H9 (cell line): ENCODE results near the gene WDR33. TPM values are rescaled to one million over a fixed set of nuclear protein-coding genes. Genes with fewer than 3 reads are reported as not detected.

Experiments
- DNase-seq: peaks from one replicate; pipeline ENCODE4 v3.0.0-alpha.2; 2017
- H2AFZ ChIP-seq: one replicate; pipeline ENCODE4 v1.6.1; 2013; ENCODE audit warnings: mild to moderate bottlenecking, low read length, control low read depth, moderate library complexity
- H2AK5ac ChIP-seq: 2 replicates; pipeline ENCODE4 v1.6.1; 2013; ENCODE audit warnings: low read length, control low read depth, mixed read lengths; ENCODE audit not compliant: insufficient read length
- H2BK120ac ChIP-seq: one replicate; pipeline ENCODE4 v1.6.1; 2013; ENCODE audit warnings: low read depth, mild to moderate bottlenecking, low read length, control low read depth, inconsistent platforms; ENCODE audit not compliant: poor library complexity, severe bottlenecking
- H2BK12ac ChIP-seq: 2 replicates; pipeline ENCODE4 v1.6.1; 2013; ENCODE audit warnings: low read length, control low read depth, mixed read lengths, low read depth; ENCODE audit not compliant: insufficient read length
- H2BK15ac ChIP-seq: 2 replicates; pipeline ENCODE4 v1.6.1; 2013; ENCODE audit warnings: low read depth, low read length, control low read depth
- H2BK20ac ChIP-seq: one replicate; pipeline ENCODE4 v1.6.1; 2013; ENCODE audit warnings: low read depth, mild to moderate bottlenecking, low read length, control low read depth, inconsistent platforms; ENCODE audit not compliant: poor library complexity, severe bottlenecking
- H2BK5ac ChIP-seq: 2 replicates; pipeline ENCODE4 v1.6.1; 2013; ENCODE audit warnings: low read length, control low read depth, mixed read lengths; ENCODE audit not compliant: insufficient read length
- H3K14ac ChIP-seq: 2 replicates; pipeline ENCODE4 v1.6.1; 2013; ENCODE audit warnings: low read length, control low read depth; ENCODE audit not compliant: insufficient read depth
- H3K18ac ChIP-seq: 2 replicates; pipeline ENCODE4 v1.6.1; 2013; ENCODE audit warnings: low read depth, mild to moderate bottlenecking, mixed read lengths, low read length, control low read depth; ENCODE audit not compliant: insufficient read length
- H3K23ac ChIP-seq: 2 replicates; pipeline ENCODE4 v1.6.1; 2013; ENCODE audit warnings: low read length, control low read depth, mixed read lengths, low read depth; ENCODE audit not compliant: insufficient read length
- H3K23me2 ChIP-seq: 2 replicates; pipeline ENCODE4 v1.6.1; 2013; ENCODE audit warnings: low read depth, mild to moderate bottlenecking, mixed read lengths, low read length, control low read depth; ENCODE audit not compliant: insufficient read length, poor library complexity, severe bottlenecking
- H3K27ac ChIP-seq: 2 replicates; pipeline ENCODE4 v1.5.1; 2013; ENCODE audit warnings: low read length, control low read depth, mixed read lengths, low read depth; ENCODE audit not compliant: insufficient read length
- H3K27me3 ChIP-seq: 2 replicates; pipeline ENCODE4 v1.6.1; 2013; ENCODE audit warnings: low read length, control low read depth, inconsistent platforms; ENCODE audit not compliant: insufficient read depth
- H3K4ac ChIP-seq: 2 replicates; pipeline ENCODE4 v1.6.1; 2013; ENCODE audit warnings: low read depth, mild to moderate bottlenecking, control low read depth, inconsistent platforms, low read length, moderate library complexity
- H3K4me1 ChIP-seq: 2 replicates; pipeline ENCODE4 v1.6.1; 2013; ENCODE audit warnings: low read length, control low read depth, inconsistent platforms; ENCODE audit not compliant: insufficient read depth
- H3K4me2 ChIP-seq: 2 replicates; pipeline ENCODE4 v1.6.1; 2013; ENCODE audit warnings: low read length, control low read depth, mixed read lengths; ENCODE audit not compliant: insufficient read length, insufficient read depth
- H3K56ac ChIP-seq: 2 replicates; pipeline ENCODE4 v1.6.1; 2013; ENCODE audit warnings: low read depth, mild to moderate bottlenecking, mixed read lengths, low read length, control low read depth; ENCODE audit not compliant: insufficient read length
- H3K79me1 ChIP-seq: 2 replicates; pipeline ENCODE4 v1.6.1; 2013; ENCODE audit warnings: low read depth, mild to moderate bottlenecking, moderate library complexity, low read length, control low read depth, inconsistent platforms; ENCODE audit not compliant: insufficient read depth, poor library complexity, severe bottlenecking
- H3K79me2 ChIP-seq: 2 replicates; pipeline ENCODE4 v1.6.1; 2013; ENCODE audit warnings: low read length, control low read depth, inconsistent platforms; ENCODE audit not compliant: insufficient read depth
- H3K9ac ChIP-seq: 2 replicates; pipeline ENCODE4 v1.6.1; 2013; ENCODE audit warnings: low read length, control low read depth, mixed read lengths; ENCODE audit not compliant: insufficient read length; ENCODE audit errors: extremely low read depth
- H3K9me3 ChIP-seq: one replicate; pipeline ENCODE4 v1.6.1; 2013; ENCODE audit warnings: low read depth, low read length, inconsistent platforms; ENCODE audit not compliant: control insufficient read depth
- H3T11ph ChIP-seq: one replicate; pipeline ENCODE4 v1.6.1; 2013; ENCODE audit warnings: mild to moderate bottlenecking, low read length, control low read depth, inconsistent platforms
- H4K20me1 ChIP-seq: one replicate; pipeline ENCODE4 v1.6.1; 2013; ENCODE audit not compliant: control insufficient read depth, insufficient read length, insufficient read depth
- H4K5ac ChIP-seq: 2 replicates; pipeline ENCODE4 v1.6.1; 2013; ENCODE audit warnings: low read depth, mild to moderate bottlenecking, mixed read lengths, low read length, control low read depth; ENCODE audit not compliant: insufficient read length
- H4K8ac ChIP-seq: replicated peaks from 2 replicates; pipeline ENCODE4 v1.6.1; 2013; ENCODE audit warnings: low read length, control low read depth, mixed read lengths, low read depth; ENCODE audit not compliant: insufficient read length
- H4K91ac ChIP-seq: 2 replicates; pipeline ENCODE4 v1.6.1; 2013; ENCODE audit warnings: low read depth, mild to moderate bottlenecking, moderate library complexity, mixed read lengths, low read length, control low read depth; ENCODE audit not compliant: insufficient read length
- H3K27ac Mint-ChIP-seq, 3 experiments: 2 replicates in 2 of 3; 3 replicates in 1 of 3; pipeline ENCODE4 v1.8.0; 2020 to 2021; ENCODE audit warnings: mixed read lengths in 3 of 3, mild to moderate bottlenecking in 1 of 3, moderate library complexity in 1 of 3
- H3K27me3 Mint-ChIP-seq: 2 replicates; pipeline ENCODE4 v1.8.0; 2021; ENCODE audit warnings: low read depth, mild to moderate bottlenecking, moderate library complexity, mixed read lengths
- H3K36me3 Mint-ChIP-seq, 3 experiments: 2 replicates in 2 of 3; 3 replicates in 1 of 3; pipeline ENCODE4 v1.8.0; 2020 to 2021; ENCODE audit warnings: low read depth in 3 of 3, mixed read lengths in 3 of 3; ENCODE audit not compliant: insufficient read depth in 1 of 3
- H3K4me1 Mint-ChIP-seq, 2 experiments: 2 replicates each; pipeline ENCODE4 v1.8.0; 2020; ENCODE audit warnings: mixed read lengths in 2 of 2
- H3K4me3 Mint-ChIP-seq, 2 experiments: 2 replicates in 1 of 2; 3 replicates in 1 of 2; pipeline ENCODE4 v1.8.0; 2020 to 2021; ENCODE audit warnings: mild to moderate bottlenecking in 2 of 2, mixed read lengths in 2 of 2, moderate library complexity in 1 of 2
- H3K9me3 Mint-ChIP-seq, 2 experiments: 2 replicates in 1 of 2; 3 replicates in 1 of 2; pipeline ENCODE4 v1.8.0; 2020; ENCODE audit warnings: mild to moderate bottlenecking in 2 of 2, mixed read lengths in 2 of 2, moderate library complexity in 1 of 2
- WGBS: extraction: QIAGEN DNeasy Blood & Tissue Kit; methylation state at CpG from one replicate; pipeline ENCODE4 v1.1.7; 2013; ENCODE audit warnings: missing lambda C conversion rate, low lambda C conversion rate, mixed read lengths; ENCODE audit not compliant: insufficient read length; ENCODE audit errors: extremely low coverage; 5-methylcytosine and 5-hydroxymethylcytosine counted together
- total RNA-seq: library from RNA; stranded (reverse); gene quantifications from 2 replicates; pipeline ENCODE4 v1.2.1, GENCODE V29; 2021
- TF ChIP-seq, protein P1 (sequence below): fragments of 200-600 bp; sonication (generic); conservative IDR thresholded peaks from 3 replicates; pipeline ENCODE4 v1.8.0; 2021; ENCODE audit warnings: antibody characterized with exemption, mild to moderate bottlenecking

The WDR33 gene
- total RNA-seq, 1 experiment from 2014 or later = 86.0 TPM

DNA sequence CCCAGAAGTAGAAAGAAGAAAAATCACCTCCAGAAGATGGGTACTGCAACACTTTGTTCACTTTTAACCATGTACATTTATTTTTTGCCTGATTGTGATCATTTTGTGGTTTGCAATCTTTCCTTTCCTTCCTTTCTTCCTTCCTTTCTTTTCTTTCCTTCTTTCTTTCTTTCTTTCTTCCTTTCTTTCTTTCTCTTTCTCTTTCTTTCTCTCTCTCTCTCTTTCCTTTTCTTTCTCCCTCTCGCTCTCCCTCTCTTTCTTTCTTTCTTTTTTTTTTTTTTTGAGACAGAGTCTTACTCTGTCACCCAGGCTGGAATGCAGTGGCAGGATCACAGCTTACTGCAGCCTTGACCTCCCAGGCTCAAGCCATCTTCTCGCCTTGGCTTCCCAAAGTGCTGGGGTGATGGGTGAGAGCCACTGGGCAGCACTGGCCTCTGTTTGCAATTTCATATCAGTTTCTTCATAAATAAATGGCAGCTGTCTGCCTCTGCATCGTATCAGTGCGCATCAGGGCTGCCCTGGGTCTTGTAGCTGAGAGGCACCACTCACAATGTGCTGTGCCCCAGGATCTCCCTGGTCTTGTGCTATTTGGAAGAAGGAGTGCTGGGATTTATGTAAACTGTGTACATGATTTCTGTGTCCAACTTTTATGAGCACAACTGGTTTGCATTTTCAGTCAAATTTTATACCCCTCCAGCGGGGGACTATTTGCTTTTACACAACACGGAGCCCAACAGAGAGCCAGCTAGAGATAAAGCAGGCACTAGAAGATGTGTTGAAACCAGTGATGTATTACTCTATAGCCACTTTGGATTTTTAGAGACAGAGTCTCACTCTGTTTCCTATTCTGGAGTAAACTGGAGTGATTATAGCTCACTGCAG lies 128.8 kb downstream of the WDR33 start:
- Histone ChIP-seq H3K4ac (no peak overlapping the region), H3K79me1 (no peaks in the 10 kb centered on the region), H3K23me2 (no peaks in the 10 kb centered on the region), H4K5ac (no peak overlapping the region), H2AFZ (no peak overlapping the region), H3T11ph (no peak overlapping the region), H2BK15ac (no peak overlapping the region), H2BK20ac (no peak overlapping the region), H3K56ac (no peak overlapping the region), H3K23ac (no peak overlapping the region), H3K9me3 (no peaks in the 10 kb centered on the region), H3K4me2 (no peak overlapping the region), H3K27ac (no peak overlapping the region), H3K79me2 (no peaks in the 10 kb centered on the region), H4K20me1 (no peaks in the 10 kb centered on the region), H2BK12ac (no peak overlapping the region), H4K91ac (no peak overlapping the region), H2AK5ac (no peak overlapping the region), H4K8ac (no peak overlapping the region), H3K4me1 (no peaks in the 10 kb centered on the region; the same call in 1 of the 2 replicates), H3K18ac (no peak overlapping the region), H2BK5ac (no peak overlapping the region), H3K14ac (no peak overlapping the region), H2BK120ac (no peak overlapping the region), H3K27me3 (no peaks in the 10 kb centered on the region), H3K9ac (no peak overlapping the region)
- no peaks in the 10 kb centered on the region for H3K9me3 Mint-ChIP-seq
- H3K27me3 Mint-ChIP-seq = peaks cover 31% of the 10 kb centered on the region
- H3K36me3 Mint-ChIP-seq = no peaks in the 10 kb centered on the region
- H3K4me1 Mint-ChIP-seq = peaks cover 6 to 13% of the 10 kb centered on the region in 2 experiments
- no peak for DNase-seq
- no peak overlapping the region for H3K4me3 Mint-ChIP-seq
- H3K27ac Mint-ChIP-seq = no peak overlapping the region
- no CpG with 5 or more reads among the region's 6 CpGs for WGBS
- TF ChIP-seq, protein P1, sequence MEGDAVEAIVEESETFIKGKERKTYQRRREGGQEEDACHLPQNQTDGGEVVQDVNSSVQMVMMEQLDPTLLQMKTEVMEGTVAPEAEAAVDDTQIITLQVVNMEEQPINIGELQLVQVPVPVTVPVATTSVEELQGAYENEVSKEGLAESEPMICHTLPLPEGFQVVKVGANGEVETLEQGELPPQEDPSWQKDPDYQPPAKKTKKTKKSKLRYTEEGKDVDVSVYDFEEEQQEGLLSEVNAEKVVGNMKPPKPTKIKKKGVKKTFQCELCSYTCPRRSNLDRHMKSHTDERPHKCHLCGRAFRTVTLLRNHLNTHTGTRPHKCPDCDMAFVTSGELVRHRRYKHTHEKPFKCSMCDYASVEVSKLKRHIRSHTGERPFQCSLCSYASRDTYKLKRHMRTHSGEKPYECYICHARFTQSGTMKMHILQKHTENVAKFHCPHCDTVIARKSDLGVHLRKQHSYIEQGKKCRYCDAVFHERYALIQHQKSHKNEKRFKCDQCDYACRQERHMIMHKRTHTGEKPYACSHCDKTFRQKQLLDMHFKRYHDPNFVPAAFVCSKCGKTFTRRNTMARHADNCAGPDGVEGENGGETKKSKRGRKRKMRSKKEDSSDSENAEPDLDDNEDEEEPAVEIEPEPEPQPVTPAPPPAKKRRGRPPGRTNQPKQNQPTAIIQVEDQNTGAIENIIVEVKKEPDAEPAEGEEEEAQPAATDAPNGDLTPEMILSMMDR = no peak
